HepG2 (cell line): ENCODE results near the gene GCC1. TPM values are rescaled to one million over a fixed set of nuclear protein-coding genes. Genes with fewer than 3 reads are reported as not detected.

ENCODE experiments used
- ATAC-seq: fragments of 200-7000 bp; cut with Tn5 transposase; 3 replicates; pipeline ENCODE4 v1.9.1; 2020; ENCODE audit warnings: mild to moderate bottlenecking, moderate library complexity
- BruUV-seq: library from RNA; stranded (reverse); fragments of 400-500 nt; replicated peaks from 2 replicates; lab custom pipeline; 2021; lab: Mats Ljungman, UMichigan
- CTCF ChIA-PET: fragments of 300-600 bp; formaldehyde crosslinking; extraction: SDS; loops from one replicate; lab custom pipeline; 2021; ENCODE audit warnings: low total read pairs, inconsistent platforms, low intra/inter-chr PET ratio; lab: Yijun Ruan, JAX
- POLR2A ChIA-PET: fragments of 350-600 bp; sonication (Branson Sonifier 250); formaldehyde crosslinking; loops from one replicate; lab custom pipeline; 2020; ENCODE audit warnings: antibody characterized with exemption, inconsistent platforms; lab: Yijun Ruan, JAX
- DNase-seq: peaks from one replicate; pipeline ENCODE4 v3.0.0-alpha.2; 2015; ENCODE audit warnings: low spot score
- FAIRE-seq: peaks from 3 replicates; lab custom pipeline; 2011; peaks lifted over from hg19 to GRCh38; lab: Jason Lieb, UNC
- H2AFZ ChIP-seq: one replicate; pipeline ENCODE4 v1.6.1; 2011; ENCODE audit warnings: low read length, inconsistent platforms
- H3K27ac ChIP-seq: fragments of 300-600 bp; 3 replicates; pipeline ENCODE4 v1.8.0; 2011; ENCODE audit warnings: mixed run types, mild to moderate bottlenecking, mixed read lengths, low read length, inconsistent platforms; ENCODE audit not compliant: insufficient read depth; ENCODE audit errors: extremely low read length
- H3K27me3 ChIP-seq, 2 experiments: fragments of 200-600 bp in 1 of 2; 2 replicates in 1 of 2; 3 replicates in 1 of 2; pipeline versions ENCODE4 v1.6.0 to v1.8.0; 2011; ENCODE audit warnings: low read length in 2 of 2, mild to moderate bottlenecking in 2 of 2, moderate library complexity in 2 of 2, inconsistent platforms in 1 of 2; ENCODE audit not compliant: insufficient read depth in 2 of 2, control insufficient read depth in 1 of 2
- H3K36me3 ChIP-seq, 2 experiments: fragments of 200-600 bp in 1 of 2; replicated peaks in 1 of 2; 2 replicates in 1 of 2; 3 replicates in 1 of 2; pipeline versions ENCODE4 v1.5.1 to v1.8.0; 2011; ENCODE audit warnings: low read length in 2 of 2, inconsistent platforms in 1 of 2; ENCODE audit not compliant: insufficient read depth in 2 of 2, control insufficient read depth in 1 of 2
- H3K4me1 ChIP-seq: 2 replicates; pipeline ENCODE4 v1.5.1; 2012; ENCODE audit warnings: low read length, inconsistent platforms; ENCODE audit not compliant: insufficient read depth
- H3K4me2 ChIP-seq: 2 replicates; pipeline ENCODE4 v1.6.0; 2011; ENCODE audit warnings: low read depth, low read length, inconsistent platforms
- H3K4me3 ChIP-seq, 3 experiments: fragments of 200-600 bp in 1 of 3; sonication (generic), shearing (Covaris generic) in 1 of 3; replicated peaks in 1 of 3; 2 replicates each; pipeline ENCODE4 v1.5.1; 2011 to 2016; ENCODE audit warnings: low read length in 3 of 3, inconsistent platforms in 2 of 3, low read depth in 2 of 3, mild to moderate bottlenecking in 2 of 3, control low read depth in 1 of 3, mixed read lengths in 1 of 3; ENCODE audit not compliant: insufficient read depth in 1 of 3
- H3K79me2 ChIP-seq: one replicate; pipeline ENCODE4 v1.6.1; 2011; ENCODE audit warnings: low read length, inconsistent platforms; ENCODE audit not compliant: insufficient read depth
- H3K9ac ChIP-seq: 2 replicates; pipeline ENCODE4 v1.6.0; 2011; ENCODE audit warnings: mild to moderate bottlenecking, low read depth, low read length, inconsistent platforms; ENCODE audit not compliant: insufficient read depth
- H3K9me3 ChIP-seq: 2 replicates; pipeline ENCODE4 v1.5.1; 2012; ENCODE audit warnings: mild to moderate bottlenecking, low read length
- H4K20me1 ChIP-seq: 2 replicates; pipeline ENCODE4 v1.6.0; 2011; ENCODE audit warnings: inconsistent platforms, mild to moderate bottlenecking, low read length, moderate library complexity; ENCODE audit not compliant: insufficient read depth
- CCDC6 ChIP-seq: sonication (generic); formaldehyde crosslinking; IDR thresholded peaks from 2 replicates; pipeline ENCODE4 v1.8.1; 2022; ENCODE audit warnings: mild to moderate bottlenecking, missing genetic modification reagents, moderate library complexity
- HNF4A ChIP-seq: sonication (generic); formaldehyde crosslinking; IDR thresholded peaks from 2 replicates; pipeline ENCODE4 v1.4.0; 2020; ENCODE audit warnings: missing genetic modification reagents
- PCBP2 ChIP-seq: fragments of 200-400 bp; formaldehyde crosslinking; optimal IDR thresholded peaks from 2 replicates; pipeline ENCODE3; 2018; ENCODE audit warnings: low read length, low read depth; ENCODE audit not compliant: poor library complexity, severe bottlenecking
- PITX1 ChIP-seq: sonication (generic); formaldehyde crosslinking; IDR thresholded peaks from 2 replicates; pipeline ENCODE4 v1.5.1; 2020; ENCODE audit warnings: mild to moderate bottlenecking, missing genetic modification reagents
- PLRG1 ChIP-seq: fragments of 450-650 bp; conservative IDR thresholded peaks from 2 replicates; pipeline ENCODE4 v1.6.1; 2016
- SALL1 ChIP-seq: sonication (generic); formaldehyde crosslinking; IDR thresholded peaks from 2 replicates; pipeline ENCODE4 v1.8.0; 2022; ENCODE audit warnings: mild to moderate bottlenecking, missing genetic modification reagents
- SP1 ChIP-seq, 2 experiments: fragments of 450-650 bp in 1 of 2; sonication (generic) in 1 of 2; formaldehyde crosslinking in 1 of 2; IDR thresholded peaks; 2 replicates each; pipeline versions ENCODE4 v1.4.0 to v1.6.1; 2016 to 2020; ENCODE audit warnings: missing genetic modification reagents in 1 of 2
- SP5 ChIP-seq: IDR thresholded peaks from 2 replicates; pipeline ENCODE4 v1.6.1; 2016; ENCODE audit warnings: low read depth, borderline replicate concordance
- TEAD2 ChIP-seq: sonication (generic); formaldehyde crosslinking; IDR thresholded peaks from 2 replicates; pipeline ENCODE4 v1.9.0; 2021; ENCODE audit warnings: missing genetic modification reagents
- ZNF207 ChIP-seq: fragments of 450-650 bp; IDR thresholded peaks from 2 replicates; pipeline ENCODE4 v1.6.1; 2016; ENCODE audit warnings: antibody characterized with exemption, borderline replicate concordance
- ZNF253 ChIP-seq: sonication (generic); formaldehyde crosslinking; IDR thresholded peaks from 2 replicates; pipeline ENCODE4 v1.8.0; 2022; ENCODE audit warnings: mild to moderate bottlenecking, missing genetic modification reagents, borderline replicate concordance
- ZNF546 ChIP-seq: sonication (generic); formaldehyde crosslinking; conservative IDR thresholded peaks from 2 replicates; pipeline ENCODE4 v1.8.1; 2023; ENCODE audit warnings: mild to moderate bottlenecking, missing genetic modification reagents
- WGBS: methylation state at CpG from one replicate; pipeline ENCODE4 v1.1.6; 2017; ENCODE audit warnings: low lambda C conversion rate; 5-methylcytosine and 5-hydroxymethylcytosine counted together
- in situ Hi-C: cut with HindIII; loops from 2 replicates; pipeline ENCODE4 v1.10.0; 2017; ENCODE audit warnings: low pct_unique_long_range_greater_than_20kb; ENCODE audit not compliant: extremely low pct_ligation_motif_present
- intact Hi-C: fragments of 100-400 bp; cut with micrococcal nuclease; formaldehyde crosslinking; loops from one replicate; pipeline ENCODE4 v1.10.0; 2022; ENCODE audit not compliant: unreplicated experiment
- polyA plus RNA-seq, 8 experiments: library from polyadenylated mRNA; depleted of rRNA in 3 of 8; stranded (reverse) in 7 of 8; unstranded in 1 of 8; fragments of >200 nt; fragmentation: Illumina TruSeq in 4 of 8; extraction: Trizol in 4 of 8; gene quantifications; 2 replicates each; pipeline versions ENCODE4 v1.2.1 to v1.2.3, GENCODE V29; 2011 to 2016; ENCODE audit warnings: low read depth in 4 of 8, missing spikeins in 1 of 8, mixed read lengths in 1 of 8; ENCODE audit not compliant: insufficient read depth in 1 of 8
- total RNA-seq, 5 experiments: library from RNA; depleted of rRNA; stranded (reverse); fragments of >200 nt; fragmentation: Illumina TruSeq; extraction: Trizol; gene quantifications; 2 replicates each; pipeline ENCODE4 v1.2.3, GENCODE V29; 2016; ENCODE audit warnings: low read depth in 1 of 5
- TF ChIP-seq, protein P1 (sequence below): sonication (generic); formaldehyde crosslinking; IDR thresholded peaks from 2 replicates; pipeline ENCODE4 v1.5.0; 2020; ENCODE audit warnings: missing genetic modification reagents
- TF ChIP-seq, protein P2 (sequence below): sonication (generic); formaldehyde crosslinking; IDR thresholded peaks from 2 replicates; pipeline ENCODE4 v1.8.0; 2022; ENCODE audit warnings: missing genetic modification reagents, mild to moderate bottlenecking, inconsistent platforms, borderline replicate concordance

GCC1 gene
- total and polyA plus RNA-seq, 2 of the 13 experiments (the other 11 are each of a cell fraction or from before 2014, with no cell fraction given), result 2.5 to 15.3 TPM

DNA sequence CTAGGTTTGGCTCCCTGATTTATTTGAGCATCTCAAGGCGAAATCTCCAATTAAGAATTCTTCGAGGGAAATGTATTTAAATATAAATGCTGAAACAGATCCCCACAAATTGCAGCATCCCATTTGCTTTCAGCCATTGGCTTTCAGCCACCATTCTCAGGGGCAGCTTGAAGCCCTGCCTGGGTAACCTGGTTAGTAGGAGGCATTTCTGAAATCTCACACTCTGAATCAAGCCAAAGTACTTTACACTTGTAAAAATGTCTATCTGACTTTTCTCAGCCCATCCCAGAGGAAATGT, 49.1 kb downstream of the GCC1 start:
- 13% methylated on average over 2 of the region's 2 CpGs for WGBS
- Histone ChIP-seq H3K27ac (no peak overlapping the region), H3K4me2 (no peak overlapping the region), H3K27me3 (peaks cover 0 to 11% of the 10 kb centered on the region in 2 experiments; a peak in 1 of 5 replicates), H3K9me3 (no peaks in the 10 kb centered on the region), H3K9ac (no peak overlapping the region), H3K79me2 (no peaks in the 10 kb centered on the region), H3K4me1 (no peaks in the 10 kb centered on the region), H4K20me1 (no peaks in the 10 kb centered on the region), H2AFZ (no peak overlapping the region), H3K4me3 (no peak overlapping the region), H3K36me3 (no peaks in the 10 kb centered on the region)
- no TSS peak for BruUV-seq
- in situ Hi-C loops, result no loop called here
- CTCF ChIA-PET, result no interaction called here
- POLR2A ChIA-PET, result no interaction called here
- intact Hi-C loops, result no loop called here
- TF ChIP-seq, protein P1, sequence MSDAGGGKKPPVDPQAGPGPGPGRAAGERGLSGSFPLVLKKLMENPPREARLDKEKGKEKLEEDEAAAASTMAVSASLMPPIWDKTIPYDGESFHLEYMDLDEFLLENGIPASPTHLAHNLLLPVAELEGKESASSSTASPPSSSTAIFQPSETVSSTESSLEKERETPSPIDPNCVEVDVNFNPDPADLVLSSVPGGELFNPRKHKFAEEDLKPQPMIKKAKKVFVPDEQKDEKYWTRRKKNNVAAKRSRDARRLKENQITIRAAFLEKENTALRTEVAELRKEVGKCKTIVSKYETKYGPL (CRISPR knock-in tag), result no peak
- TF ChIP-seq PLRG1 (no peak), SP5 (CRISPR knock-in tag) (no peak), CCDC6 (CRISPR knock-in tag) (no peak), ZNF546 (no peak), PITX1 (CRISPR knock-in tag) (no peak), ZNF253 (CRISPR knock-in tag) (no peak), ZNF207 (no peak), PCBP2 (no peak), HNF4A (CRISPR knock-in tag) (no peak), TEAD2 (CRISPR knock-in tag) (no peak), SALL1 (CRISPR knock-in tag) (no peak), SP1 (IDR thresholded peaks at IDR 0.05) (no peak), SP1 (CRISPR knock-in tag; IDR thresholded peaks at IDR 0.05) (no peak)
- TF ChIP-seq, protein P2, sequence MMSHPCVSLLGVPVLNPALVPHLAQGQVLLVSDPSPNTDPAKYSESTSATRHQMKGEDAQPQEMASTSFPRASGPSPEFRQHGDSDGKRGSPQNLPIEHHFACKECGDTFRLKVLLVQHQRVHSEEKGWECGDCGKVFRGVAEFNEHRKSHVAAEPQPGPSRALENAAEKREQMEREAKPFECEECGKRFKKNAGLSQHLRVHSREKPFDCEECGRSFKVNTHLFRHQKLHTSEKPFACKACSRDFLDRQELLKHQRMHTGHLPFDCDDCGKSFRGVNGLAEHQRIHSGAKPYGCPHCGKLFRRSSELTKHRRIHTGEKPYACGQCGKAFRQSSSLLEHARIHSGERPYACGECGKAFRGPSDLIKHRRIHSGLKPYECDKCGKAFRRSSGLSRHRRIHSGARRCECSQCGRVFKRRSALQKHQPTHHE, result no peak
- DNase-seq (no peak), ATAC-seq (no peak), FAIRE-seq (no peak)
